Endothelial cell of umbilical vein (primary cell): Measurements from ENCODE around the gene ZNF557. TPM values are rescaled to one million over a fixed set of nuclear protein-coding genes. Genes with fewer than 3 reads are reported as not detected.

Experiments used
- BruUV-seq: library from RNA; stranded (reverse); fragments of 400-500 nt; replicated peaks from 2 replicates; lab custom pipeline; 2021; lab: Mats Ljungman, UMichigan
- CTCF ChIA-PET: fragments of 300-600, 350-600 bp; sonication (Branson Sonifier 250); formaldehyde crosslinking; loops from one replicate; lab custom pipeline; 2021; ENCODE audit warnings: antibody characterized with exemption, inconsistent platforms; lab: Charles Lee
- POLR2A ChIA-PET: fragments of 300-600, 350-600 bp; sonication (Branson Sonifier 250); formaldehyde crosslinking; loops from one replicate; lab custom pipeline; 2021; ENCODE audit warnings: antibody characterized with exemption, inconsistent platforms; lab: Charles Lee
- DNase-seq: peaks from one replicate; pipeline ENCODE4 v3.0.0-alpha.2; 2011; ENCODE audit warnings: low read depth, low spot score
- FAIRE-seq: peaks from 2 replicates; lab custom pipeline; 2011; peaks lifted over from hg19 to GRCh38; lab: Jason Lieb, UNC
- H2AFZ ChIP-seq: 2 replicates; pipeline ENCODE4 v1.6.0; 2012; ENCODE audit warnings: low read depth, low read length, control low read depth, inconsistent platforms
- H3K27ac ChIP-seq: 2 replicates; pipeline ENCODE4 v1.5.1; 2011; ENCODE audit warnings: low read depth, mild to moderate bottlenecking, control low read depth, low read length, moderate library complexity; ENCODE audit not compliant: insufficient read depth
- H3K27me3 ChIP-seq, 2 experiments: 2 replicates each; pipeline versions ENCODE4 v1.6.0 to v1.6.1; 2011; ENCODE audit warnings: low read length in 2 of 2, mixed read lengths in 1 of 2; ENCODE audit not compliant: control insufficient read depth in 2 of 2, insufficient read depth in 2 of 2
- H3K36me3 ChIP-seq, 2 experiments: 2 replicates in 1 of 2; 3 replicates in 1 of 2; pipeline ENCODE4 v1.5.1; 2011; ENCODE audit warnings: low read length in 2 of 2, mild to moderate bottlenecking in 1 of 2, moderate library complexity in 1 of 2; ENCODE audit not compliant: control insufficient read depth in 2 of 2, insufficient read depth in 2 of 2; ENCODE audit errors: extremely low read depth in 1 of 2
- H3K4me1 ChIP-seq: 3 replicates; pipeline ENCODE4 v1.5.1; 2011; ENCODE audit warnings: mild to moderate bottlenecking, low read length; ENCODE audit not compliant: control insufficient read depth, insufficient read depth; ENCODE audit errors: extremely low read depth
- H3K4me2 ChIP-seq: 2 replicates; pipeline ENCODE4 v1.6.1; 2011; ENCODE audit warnings: low read length, control low read depth, mixed read lengths; ENCODE audit not compliant: insufficient read depth
- H3K4me3 ChIP-seq, 3 experiments: fragments of 200-600 bp in 1 of 3; sonication (generic), shearing (Covaris generic) in 1 of 3; replicated peaks in 1 of 3; 2 replicates each; pipeline ENCODE4 v1.5.1; 2011 to 2016; ENCODE audit warnings: control low read depth in 3 of 3, low read length in 3 of 3, mild to moderate bottlenecking in 2 of 3, inconsistent platforms in 1 of 3, low read depth in 1 of 3, moderate library complexity in 1 of 3; ENCODE audit not compliant: insufficient read depth in 1 of 3
- H3K79me2 ChIP-seq: 2 replicates; pipeline ENCODE4 v1.6.0; 2012; ENCODE audit warnings: low read length, inconsistent platforms; ENCODE audit not compliant: control insufficient read depth, insufficient read depth
- H3K9ac ChIP-seq: replicated peaks from 2 replicates; pipeline ENCODE3; 2011; ENCODE audit warnings: low read length, control low read depth; ENCODE audit not compliant: insufficient read depth; ENCODE audit errors: extremely low read depth
- H3K9me1 ChIP-seq: replicated peaks from 3 replicates; pipeline ENCODE4 v1.6.0; 2011; ENCODE audit warnings: mild to moderate bottlenecking, low read length; ENCODE audit not compliant: control insufficient read depth, insufficient read depth; ENCODE audit errors: extremely low read depth
- H3K9me3 ChIP-seq: replicated peaks from 2 replicates; pipeline ENCODE4 v1.5.1; 2012; ENCODE audit warnings: low read length, inconsistent platforms; ENCODE audit not compliant: control insufficient read depth, insufficient read depth
- H4K20me1 ChIP-seq: replicated peaks from 2 replicates; pipeline ENCODE3; 2011; ENCODE audit warnings: mild to moderate bottlenecking, low read length; ENCODE audit not compliant: control insufficient read depth, insufficient read depth; ENCODE audit errors: extremely low read depth
- CTCF ChIP-seq, 2 donors: IDR thresholded peaks; 1 replicate in 1 of 2; 2 replicates in 1 of 2; pipeline ENCODE4 v1.5.1; 2011; ENCODE audit warnings: low read length in 2 of 2, mild to moderate bottlenecking in 2 of 2, moderate library complexity in 2 of 2, control low read depth in 1 of 2, inconsistent platforms in 1 of 2, low read depth in 1 of 2; ENCODE audit not compliant: insufficient read depth in 1 of 2; ENCODE audit errors: extremely low read depth in 1 of 2
- EZH2 ChIP-seq: IDR thresholded peaks from 2 replicates; pipeline ENCODE4 v1.6.1; 2012; ENCODE audit warnings: borderline replicate concordance, low read depth, mild to moderate bottlenecking, moderate library complexity, low read length, inconsistent platforms; ENCODE audit not compliant: severe bottlenecking
- FOS ChIP-seq: IDR thresholded peaks from 2 replicates; pipeline ENCODE4 v1.6.1; 2011; ENCODE audit warnings: mild to moderate bottlenecking, low read length, moderate library complexity, borderline replicate concordance; ENCODE audit not compliant: insufficient read depth
- GATA2 ChIP-seq: IDR thresholded peaks from 2 replicates; pipeline ENCODE4 v1.7.0; 2011; ENCODE audit warnings: low read depth, mild to moderate bottlenecking, moderate library complexity, mixed read lengths, low read length; ENCODE audit not compliant: insufficient read length, insufficient read depth
- JUN ChIP-seq: IDR thresholded peaks from 2 replicates; pipeline ENCODE4 v1.6.1; 2011; ENCODE audit warnings: borderline replicate concordance, low read depth; ENCODE audit not compliant: insufficient read length, insufficient read depth
- MYC ChIP-seq: IDR thresholded peaks from one replicate; pipeline ENCODE4 v1.6.1; 2011; ENCODE audit warnings: mild to moderate bottlenecking, low read depth, low read length
- POLR2A ChIP-seq: IDR thresholded peaks from 2 replicates; pipeline ENCODE4 v1.6.1; 2012; ENCODE audit warnings: low read depth, mild to moderate bottlenecking, control low read depth, low read length
- POLR2AphosphoS5 ChIP-seq: IDR thresholded peaks from 2 replicates; pipeline ENCODE4 v1.6.1; 2012; ENCODE audit warnings: low read depth, mild to moderate bottlenecking, control low read depth, low read length, moderate library complexity; ENCODE audit not compliant: insufficient read depth
- dilution Hi-C: fragments of 300-500 bp; cut with MboI; formaldehyde crosslinking; loops from one replicate; pipeline ENCODE4 v1.15.0; 2019; ENCODE audit warnings: low sequenced_read_pairs; ENCODE audit not compliant: extremely low pct_ligation_motif_present
- intact Hi-C: fragments of 100-400 bp; cut with micrococcal nuclease; formaldehyde crosslinking; loops from one replicate; pipeline ENCODE4 v1.10.0; 2022
- polyA plus RNA-seq, 4 experiments: library from polyadenylated mRNA; depleted of rRNA in 3 of 4; stranded (reverse) in 3 of 4; unstranded in 1 of 4; fragments of >200 nt; gene quantifications; 2 replicates each; pipeline versions ENCODE4 v1.2.1 to v1.2.3, GENCODE V29; 2011 to 2012; ENCODE audit warnings: missing spikeins in 1 of 4
- total RNA-seq: library from RNA; stranded (reverse); gene quantifications from 2 replicates; pipeline ENCODE4 v1.2.3, GENCODE V29; 2021
- TF ChIP-seq, protein P1 (sequence below): IDR thresholded peaks from 2 replicates; pipeline ENCODE4 v1.6.1; 2011; ENCODE audit not compliant: insufficient read depth, insufficient read length

The ZNF557 gene
- total and polyA plus RNA-seq, 2 donors (not counting 3 experiments of a cell fraction or from before 2014, with no cell fraction given), result 1.9 to 8.0 TPM

DNA sequence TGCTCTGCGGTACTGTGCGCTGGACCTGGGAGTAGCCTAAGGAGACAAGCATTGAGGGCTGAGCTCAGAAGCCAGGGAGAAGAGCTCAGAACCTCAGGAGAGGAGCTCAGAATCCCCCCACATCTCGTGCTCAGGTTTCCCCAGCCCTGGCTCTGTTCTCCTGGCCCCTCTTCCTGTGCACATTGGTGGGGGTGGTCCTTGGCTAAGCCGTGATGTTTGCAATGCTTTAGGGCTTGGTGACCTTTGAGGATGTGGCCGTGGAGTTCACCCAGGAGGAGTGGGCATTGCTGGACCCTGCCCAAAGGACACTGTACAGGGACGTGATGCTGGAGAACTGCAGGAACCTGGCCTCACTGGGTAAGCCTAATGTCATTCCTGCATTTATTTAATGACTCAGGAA lies 6.6 kb downstream of the ZNF557 start:
- Histone ChIP-seq H3K9me1 (no peaks in the 10 kb centered on the region), H3K27ac (no peak overlapping the region), H3K4me3 (no peak overlapping the region), H4K20me1 (no peaks in the 10 kb centered on the region), H3K9ac (no peak overlapping the region), H2AFZ (no peak overlapping the region), H3K79me2 (peaks cover 2% of the 10 kb centered on the region), H3K4me2 (no peak overlapping the region), H3K27me3 (no peaks in the 10 kb centered on the region), H3K36me3 (peaks cover 32 to 44% of the 10 kb centered on the region in 2 experiments), H3K4me1 (no peaks in the 10 kb centered on the region), H3K9me3 (peaks cover 17% of the 10 kb centered on the region)
- ChIA-PET CTCF (no interaction called here), POLR2A (no interaction called here)
- no TSS peak for BruUV-seq
- TF ChIP-seq CTCF (IDR thresholded peaks at IDR 0.05; ENCODE audit: extremely low read depth in 1 of 2, insufficient read depth in 1 of 2, low read depth in 1 of 2, low read length in 2 of 2) (no peak), GATA2 (no peak)
- DNase-seq (no peak), FAIRE-seq (no peak)
- intact Hi-C loops, result no loop called here
- dilution Hi-C loops, result no loop called here

GRCh38 chr19:7078008-7078407 lies 8.5 kb downstream of the ZNF557 start:
- BruUV-seq, result no TSS peak
- peaks cover 27% of the 10 kb centered on the region for H3K9me3 ChIP-seq
- peaks cover 2% of the 10 kb centered on the region for H3K79me2 ChIP-seq
- no peaks in the 10 kb centered on the region for H3K27me3 ChIP-seq
- H3K4me1 ChIP-seq, result no peaks in the 10 kb centered on the region
- H3K4me2 ChIP-seq, result no peak overlapping the region
- POLR2A ChIA-PET, result no interaction called here
- DNase-seq (no peak), FAIRE-seq (no peak)
- intact Hi-C loops, result no loop called here
- H4K20me1 ChIP-seq, result no peaks in the 10 kb centered on the region
- H3K9ac ChIP-seq, result no peak overlapping the region
- TF ChIP-seq, protein P1, sequence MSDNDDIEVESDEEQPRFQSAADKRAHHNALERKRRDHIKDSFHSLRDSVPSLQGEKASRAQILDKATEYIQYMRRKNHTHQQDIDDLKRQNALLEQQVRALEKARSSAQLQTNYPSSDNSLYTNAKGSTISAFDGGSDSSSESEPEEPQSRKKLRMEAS, result no peak
- TF ChIP-seq FOS (no peak), EZH2 (no peak), POLR2A (no peak), POLR2AphosphoS5 (no peak), CTCF (IDR thresholded peaks at IDR 0.05; ENCODE audit: extremely low read depth in 1 of 2, insufficient read depth in 1 of 2, low read depth in 1 of 2, low read length in 2 of 2) (no peak), JUN (no peak), MYC (no peak), GATA2 (no peak)
- CTCF ChIA-PET, result no interaction called here
- no peak overlapping the region for H3K4me3 ChIP-seq
- H3K27ac ChIP-seq, result no peak overlapping the region
- dilution Hi-C loops, result no loop called here
- no peak overlapping the region for H2AFZ ChIP-seq
- H3K9me1 ChIP-seq, result no peaks in the 10 kb centered on the region
- peaks cover 36 to 51% of the 10 kb centered on the region in 2 experiments for H3K36me3 ChIP-seq
